Measurements from ENCODE around the gene EFCAB8.

Gene EFCAB8

GRCh38 chr20:32991383-32991782 is 132.7 kb downstream of the EFCAB8 start:
- DNase-seq, result no peak

- no peak for DNase-seq
Measured at GRCh38 chr20:32991792-32992641, 133.3 kb downstream of the EFCAB8 start.

- no peak for DNase-seq
Measured at GRCh38 chr20:32993496-32994050, 134.8 kb downstream of the EFCAB8 start.

- no peak for DNase-seq
Measured at GRCh38 chr20:32995802-32996201, 137.1 kb downstream of the EFCAB8 start.

GRCh38 chr20:32997431-32997830 is 138.7 kb downstream of the EFCAB8 start:
- DNase-seq, result no peak

GRCh38 chr20:32999603-33000250 is 141.0 kb downstream of the EFCAB8 start:
- DNase-seq, result no peak

- no peak for DNase-seq
Measured at GRCh38 chr20:33000802-33001466, 142.2 kb downstream of the EFCAB8 start.

- no peak for DNase-seq
Measured at GRCh38 chr20:33002087-33002808, 143.5 kb downstream of the EFCAB8 start.

- DNase-seq, result no peak
Measured at GRCh38 chr20:33004141-33004751, 145.5 kb downstream of the EFCAB8 start, which contains the start of gene SUN5. Gene SUN5 (minus strand): TSS chr20:33004433. CDS start chr20:33004340, 93 bp downstream.

- no peak for DNase-seq
Measured at GRCh38 chr20:33005132-33005566, 146.4 kb downstream of the EFCAB8 start.

GRCh38 chr20:33005908-33006775 is 147.4 kb downstream of the EFCAB8 start:
- no peak for DNase-seq

- DNase-seq, result no peak
Measured at GRCh38 chr20:33006776-33007375, 148.2 kb downstream of the EFCAB8 start.

- no peak for DNase-seq
Measured at GRCh38 chr20:33007376-33008335, 148.9 kb downstream of the EFCAB8 start, which contains the start of gene BPIFB2. Gene BPIFB2 (plus strand): TSS chr20:33007704. CDS start chr20:33008575, 871 bp downstream.

GRCh38 chr20:33008336-33009213 is 149.9 kb downstream of the EFCAB8 start:
- DNase-seq, result no peak

- peak; percentile 45 for DNase-seq
Measured at GRCh38 chr20:33009214-33010132, 150.8 kb downstream of the EFCAB8 start.

GRCh38 chr20:33010133-33010504 is 151.4 kb downstream of the EFCAB8 start:
- DNase-seq, result no peak
